GM19351 (cell line): ENCODE data around the gene ALMS1.
"Not testable (repeated sequence)": the region's sequence is repeated elsewhere in the genome, so short reads cannot be mapped to it uniquely, and the experiment has no call there.

Source experiments
- ATAC-seq: cut with Tn5 transposase; IDR thresholded peaks from one replicate; pipeline ENCODE4 v1.9.1; 2021; ENCODE audit warnings: mild to moderate bottlenecking, moderate library complexity; ENCODE audit not compliant: unreplicated experiment

Gene ALMS1

GRCh38 chr2:73504850-73505249 is 119.2 kb downstream of the ALMS1 start:
- not testable (repeated sequence) for ATAC-seq

GRCh38 chr2:73510470-73510869 is 124.8 kb downstream of the ALMS1 start:
- ATAC-seq = not testable (repeated sequence)

- no peak for ATAC-seq
Measured at GRCh38 chr2:73516033-73516432, 130.4 kb downstream of the ALMS1 start.

GRCh38 chr2:73528688-73529087 is 143.1 kb downstream of the ALMS1 start:
- no peak for ATAC-seq

- ATAC-seq = not testable (repeated sequence)
Measured at GRCh38 chr2:73530773-73531172, 145.1 kb downstream of the ALMS1 start.

GRCh38 chr2:73532381-73532780 is 146.7 kb downstream of the ALMS1 start:
- ATAC-seq = no peak

GRCh38 chr2:73536133-73536840 is 150.7 kb downstream of the ALMS1 start:
- ATAC-seq = no peak

GRCh38 chr2:73560875-73561274 is 175.2 kb downstream of the ALMS1 start:
- not testable (repeated sequence) for ATAC-seq

- ATAC-seq = no peak
Measured at GRCh38 chr2:73561422-73561821, 175.8 kb downstream of the ALMS1 start.

GRCh38 chr2:73564986-73565385 is 179.3 kb downstream of the ALMS1 start:
- no peak for ATAC-seq

GRCh38 chr2:73566288-73566878 is 180.7 kb downstream of the ALMS1 start:
- ATAC-seq = no peak

- no peak for ATAC-seq
Measured at GRCh38 chr2:73575261-73575660, 189.6 kb downstream of the ALMS1 start.

GRCh38 chr2:73582364-73582763 is 196.7 kb downstream of the ALMS1 start:
- no peak for ATAC-seq

- ATAC-seq = no peak
Measured at GRCh38 chr2:73588177-73588576, 202.5 kb downstream of the ALMS1 start.

GRCh38 chr2:73593680-73594079 is 208.0 kb downstream of the ALMS1 start:
- no peak for ATAC-seq

- ATAC-seq = no peak
Measured at GRCh38 chr2:73594251-73594650, 208.6 kb downstream of the ALMS1 start.

GRCh38 chr2:73601780-73602179 is 216.1 kb downstream of the ALMS1 start:
- no peak for ATAC-seq

- peak; percentile 77 for ATAC-seq
Measured at GRCh38 chr2:73603099-73603588, 217.5 kb downstream of the ALMS1 start.

GRCh38 chr2:73604589-73604988 is 219.0 kb downstream of the ALMS1 start:
- not testable (repeated sequence) for ATAC-seq

- no peak for ATAC-seq
Measured at GRCh38 chr2:73610111-73610510, 224.5 kb downstream of the ALMS1 start.

GRCh38 chr2:73611193-73611592 is 225.6 kb downstream of the ALMS1 start:
- ATAC-seq = peak; percentile 71

- ATAC-seq = no peak
Measured at GRCh38 chr2:73611867-73612266, 226.2 kb downstream of the ALMS1 start.
